Left ventricle myocardium inferior (tissue), 1 donor: Measurements from ENCODE around the gene MEIS2. TPM values are rescaled to one million over a fixed set of nuclear protein-coding genes. Genes with fewer than 3 reads are reported as not detected.

Source experiments
- DNase-seq: peaks from one replicate; pipeline ENCODE4 v3.0.0-alpha.2; 2020
- H3K27ac ChIP-seq: fragments of 200-600 bp; replicated peaks from 2 replicates; pipeline ENCODE4 v1.8.0; 2021
- H3K27me3 ChIP-seq: fragments of 200-600 bp; 2 replicates; pipeline ENCODE4 v1.8.0; 2021; ENCODE audit warnings: low read depth
- H3K36me3 ChIP-seq: fragments of 200-600 bp; 2 replicates; pipeline ENCODE4 v1.8.0; 2021
- H3K4me1 ChIP-seq: fragments of 200-600 bp; 2 replicates; pipeline ENCODE4 v1.8.0; 2021
- H3K4me3 ChIP-seq: fragments of 200-600 bp; 2 replicates; pipeline ENCODE4 v1.8.0; 2021; ENCODE audit warnings: mild to moderate bottlenecking, moderate library complexity
- H3K9me3 ChIP-seq: fragments of 200-600 bp; replicated peaks from 2 replicates; pipeline ENCODE4 v1.8.0; 2021
- intact Hi-C: fragments of 100-400 bp; cut with micrococcal nuclease; formaldehyde crosslinking; loops from one replicate; pipeline ENCODE4 v1.11.0; 2022
- total RNA-seq: library from RNA; stranded (reverse); fragmentation: NEBNext Ultra II Directional; extraction: Animal tissue kit (Norgen Biotek cat#: 25700); gene quantifications from one replicate; pipeline ENCODE4 v1.2.1, GENCODE V29; 2021
- TF ChIP-seq, protein P1 (sequence below): fragments of 200-600 bp; IDR thresholded peaks from 2 replicates; pipeline ENCODE4 v1.8.0; 2021; ENCODE audit warnings: antibody characterized with exemption, mild to moderate bottlenecking, borderline replicate concordance
- donor health status: DM: no; HTN: yes; CAD: no; lungs with severe emphysema.

MEIS2 gene
- total RNA-seq, 1 donor from 2014 or later: 36.0 TPM

DNA sequence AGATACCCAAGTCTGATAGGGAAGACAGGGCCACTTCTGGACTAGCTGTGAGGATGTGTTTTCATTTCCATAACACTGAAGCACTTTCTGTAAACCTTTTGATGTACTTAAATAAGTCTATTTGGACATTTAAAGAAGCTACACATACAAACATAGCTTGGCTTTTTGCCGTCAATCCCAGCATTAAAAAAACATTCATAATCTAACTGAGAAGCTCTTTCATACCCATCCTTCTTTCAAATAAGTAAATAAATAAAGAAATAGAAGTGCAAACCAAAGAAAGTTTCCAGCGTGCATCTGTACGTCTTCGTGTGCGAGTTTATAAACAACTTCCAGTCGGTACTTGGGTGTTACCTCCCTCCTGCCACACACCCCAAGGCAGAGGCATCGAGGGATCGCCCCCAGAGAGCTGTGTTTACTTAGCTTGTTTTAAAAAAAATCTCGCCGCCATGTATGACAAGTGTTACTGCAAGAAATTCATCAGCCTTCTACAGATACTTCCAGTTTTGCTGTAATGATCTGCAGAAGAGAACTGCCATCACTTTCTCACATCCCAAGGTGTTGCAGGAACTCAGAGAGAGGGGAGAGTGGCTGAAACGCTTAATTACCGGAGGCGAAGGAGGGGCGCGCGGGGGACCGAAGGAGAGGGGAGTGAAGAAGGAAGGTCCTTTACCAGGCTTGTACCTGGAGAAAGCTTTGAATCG is 9.0 kb upstream of the MEIS2 start:
- H3K4me1 ChIP-seq: peaks cover 29% of the 10 kb centered on the region
- intact Hi-C loops: loop anchor here (5.0 kb wide), 1 partner anchor 227 kb away; no protein-coding TSS in a partner anchor
- no peak for DNase-seq
- TF ChIP-seq, protein P1, sequence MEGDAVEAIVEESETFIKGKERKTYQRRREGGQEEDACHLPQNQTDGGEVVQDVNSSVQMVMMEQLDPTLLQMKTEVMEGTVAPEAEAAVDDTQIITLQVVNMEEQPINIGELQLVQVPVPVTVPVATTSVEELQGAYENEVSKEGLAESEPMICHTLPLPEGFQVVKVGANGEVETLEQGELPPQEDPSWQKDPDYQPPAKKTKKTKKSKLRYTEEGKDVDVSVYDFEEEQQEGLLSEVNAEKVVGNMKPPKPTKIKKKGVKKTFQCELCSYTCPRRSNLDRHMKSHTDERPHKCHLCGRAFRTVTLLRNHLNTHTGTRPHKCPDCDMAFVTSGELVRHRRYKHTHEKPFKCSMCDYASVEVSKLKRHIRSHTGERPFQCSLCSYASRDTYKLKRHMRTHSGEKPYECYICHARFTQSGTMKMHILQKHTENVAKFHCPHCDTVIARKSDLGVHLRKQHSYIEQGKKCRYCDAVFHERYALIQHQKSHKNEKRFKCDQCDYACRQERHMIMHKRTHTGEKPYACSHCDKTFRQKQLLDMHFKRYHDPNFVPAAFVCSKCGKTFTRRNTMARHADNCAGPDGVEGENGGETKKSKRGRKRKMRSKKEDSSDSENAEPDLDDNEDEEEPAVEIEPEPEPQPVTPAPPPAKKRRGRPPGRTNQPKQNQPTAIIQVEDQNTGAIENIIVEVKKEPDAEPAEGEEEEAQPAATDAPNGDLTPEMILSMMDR: no peak
- no peaks in the 10 kb centered on the region for H3K36me3 ChIP-seq
- no peaks in the 10 kb centered on the region for H3K9me3 ChIP-seq
- H3K27me3 ChIP-seq: peaks cover 61% of the 10 kb centered on the region
- H3K27ac ChIP-seq: peak overlapping the region; percentile 97
- peak overlapping the region; percentile 66 for H3K4me3 ChIP-seq

DNA sequence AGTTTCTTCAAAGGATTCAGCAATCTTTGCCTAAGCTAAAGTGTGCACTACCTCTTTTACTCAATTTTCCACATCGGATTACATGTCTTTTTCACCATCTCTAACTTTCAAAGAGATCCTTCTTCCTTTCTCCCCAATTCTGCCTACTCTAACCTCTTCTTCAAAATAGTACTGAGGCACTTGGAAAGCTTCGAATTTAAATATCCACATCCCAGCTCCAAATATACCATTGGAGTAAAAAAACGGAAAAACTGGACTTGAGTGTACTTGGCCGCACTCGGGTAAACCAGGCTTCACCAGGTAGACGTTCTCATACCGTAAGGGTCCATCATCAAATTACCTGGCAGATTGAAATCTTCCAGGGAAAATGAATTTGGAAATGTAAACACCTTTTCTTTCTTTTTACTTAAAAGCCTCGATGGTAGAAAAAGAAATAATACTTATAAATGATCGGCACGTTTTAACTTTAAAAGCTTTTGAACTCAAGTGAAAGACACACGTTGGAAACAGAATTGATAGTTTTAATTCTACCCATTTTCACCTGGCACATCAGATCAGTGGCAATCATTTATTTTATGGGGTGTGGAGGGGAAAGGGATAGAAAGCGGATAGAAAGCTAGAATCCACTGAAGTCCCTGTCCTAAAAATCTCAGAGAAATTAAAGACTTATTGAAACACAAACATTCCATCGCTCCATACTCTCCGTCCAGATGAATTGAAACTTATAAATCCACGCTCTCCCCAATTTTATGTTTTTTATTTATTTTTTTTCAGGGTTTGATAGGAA is 8.2 kb upstream of the MEIS2 start:
- Histone ChIP-seq H3K27me3 (peaks cover 68% of the 10 kb centered on the region), H3K36me3 (no peaks in the 10 kb centered on the region), H3K9me3 (no peaks in the 10 kb centered on the region), H3K27ac (peak overlapping the region; percentile 97), H3K4me3 (peak overlapping the region; percentile 66), H3K4me1 (peaks cover 34% of the 10 kb centered on the region)
- intact Hi-C loops: loop anchor here (5.0 kb wide), 1 partner anchor 226 kb away; no protein-coding TSS in a partner anchor
- DNase-seq: no peak
- TF ChIP-seq, protein P1: no peak

DNA sequence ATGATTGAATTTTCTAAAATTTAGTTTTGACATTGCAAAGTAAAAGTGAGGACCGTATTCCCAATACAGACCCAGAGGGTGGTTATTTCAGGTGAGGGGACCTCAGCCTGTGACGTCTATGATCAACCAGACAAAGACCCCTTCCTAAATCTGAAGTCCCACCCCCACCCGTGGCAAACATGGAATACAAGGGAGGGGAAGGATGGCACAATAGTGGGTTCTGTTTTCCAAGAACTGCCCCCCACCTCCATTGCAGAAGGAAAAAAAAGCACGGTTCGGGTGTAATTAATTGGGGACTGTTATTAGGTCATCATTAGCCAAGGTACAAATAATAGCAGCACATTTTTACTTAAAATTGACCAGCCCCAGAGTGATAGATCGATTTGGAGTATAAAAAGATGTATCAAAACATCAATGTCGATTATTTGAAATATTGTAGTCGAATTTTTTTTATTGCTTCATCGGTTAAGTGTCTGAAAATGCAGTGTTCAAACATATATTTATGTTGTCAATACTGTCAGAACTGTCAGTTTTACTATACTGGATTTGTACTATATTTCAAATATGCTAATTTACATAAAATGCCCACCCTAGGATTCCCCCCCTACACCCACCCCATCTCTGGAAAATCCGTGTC is 7.5 kb upstream of the MEIS2 start:
- Histone ChIP-seq H3K27me3 (peaks cover 69% of the 10 kb centered on the region), H3K36me3 (no peaks in the 10 kb centered on the region), H3K9me3 (no peaks in the 10 kb centered on the region), H3K4me1 (peaks cover 41% of the 10 kb centered on the region), H3K27ac (peak overlapping the region; percentile 97), H3K4me3 (peak overlapping the region; percentile 66)
- TF ChIP-seq, protein P1: no peak
- no peak for DNase-seq
- intact Hi-C loops: loop anchor here (5.0 kb wide), 1 partner anchor 226 kb away; no protein-coding TSS in a partner anchor

DNA sequence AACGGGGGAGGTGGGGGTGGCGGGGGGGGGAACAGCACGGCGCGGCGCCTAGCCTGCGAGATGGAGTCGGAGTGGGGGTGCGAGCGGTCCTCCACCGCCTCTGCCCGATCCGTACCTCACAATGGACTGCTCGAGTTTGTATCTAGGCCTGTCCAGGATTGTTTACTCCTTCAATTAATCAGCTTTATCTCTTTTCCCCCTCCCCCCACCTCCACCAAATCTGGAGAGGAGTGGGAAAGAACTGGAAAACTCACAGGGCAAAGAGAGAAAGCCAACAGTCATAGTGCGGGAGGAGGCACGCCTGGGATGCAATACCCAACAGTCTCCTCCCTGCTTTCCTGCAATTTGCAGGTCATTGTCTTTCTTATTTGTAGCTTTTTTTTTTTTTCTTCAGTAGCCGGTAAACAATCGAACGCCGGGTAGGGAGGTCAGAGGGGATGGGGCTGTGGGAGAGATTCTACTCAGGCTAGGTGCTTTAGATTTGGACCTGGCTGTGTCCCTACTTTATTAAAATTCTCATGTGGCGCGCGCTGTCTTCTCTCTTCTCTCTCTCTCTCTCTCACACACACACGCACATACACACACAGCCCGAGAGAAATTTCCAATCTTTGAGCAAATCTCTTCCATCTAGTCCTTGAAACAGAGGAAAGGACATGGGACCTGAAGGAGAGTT is 6.9 kb upstream of the MEIS2 start:
- Histone ChIP-seq H3K4me1 (peaks cover 48% of the 10 kb centered on the region), H3K4me3 (peak overlapping the region; percentile 53), H3K27me3 (peaks cover 73% of the 10 kb centered on the region), H3K27ac (peak overlapping the region; percentile 97), H3K36me3 (no peaks in the 10 kb centered on the region), H3K9me3 (no peaks in the 10 kb centered on the region)
- intact Hi-C loops: loop anchor here (5.0 kb wide), 1 partner anchor 225 kb away; no protein-coding TSS in a partner anchor
- no peak for DNase-seq
- TF ChIP-seq, protein P1: no peak
